NB4 (cell line): Measurements from ENCODE around the gene COBL.

Experiments used
- CTCF ChIP-seq: IDR thresholded peaks from one replicate; pipeline ENCODE4 v1.5.1; 2012; ENCODE audit warnings: low read depth, low read length
- POLR2A ChIP-seq: IDR thresholded peaks from 2 replicates; pipeline ENCODE4 v1.6.1; 2011; ENCODE audit warnings: mild to moderate bottlenecking; ENCODE audit not compliant: insufficient read length; ENCODE audit errors: extremely low read depth

GRCh38 chr7:51072281-51072680 is 244.3 kb downstream of the COBL start:
- TF ChIP-seq POLR2A (no peak), CTCF (no peak)
